K562 (cell line): ENCODE results near the gene ZFHX2. TPM values are rescaled to one million over a fixed set of nuclear protein-coding genes. Genes with fewer than 3 reads are reported as not detected.

ENCODE experiments used
- FOSL1 ChIP-seq: fragments of 200-800 bp; sonication (Bioruptor generic); conservative IDR thresholded peaks from 2 replicates; pipeline ENCODE4 v1.6.1; 2016; ENCODE audit warnings: missing genetic modification characterization, missing compliant biosample characterization
- FOXK1 ChIP-seq: sonication (generic); formaldehyde crosslinking; IDR thresholded peaks from 2 replicates; pipeline ENCODE4 v1.8.0; 2022; ENCODE audit warnings: missing genetic modification reagents, mild to moderate bottlenecking, borderline replicate concordance
- HBP1 ChIP-seq: fragments of 450-650 bp; formaldehyde crosslinking; IDR thresholded peaks from 2 replicates; pipeline ENCODE4 v1.4.0; 2022; ENCODE audit warnings: missing genetic modification characterization
- HSF4 ChIP-seq: fragments of 250-450 bp; sonication (Bioruptor Pico); IDR thresholded peaks from 2 replicates; pipeline ENCODE4 v2.1.2; 2022; ENCODE audit warnings: mild to moderate bottlenecking, moderate library complexity, borderline replicate concordance
- MCM5 ChIP-seq: fragments of 450-650 bp; IDR thresholded peaks from 2 replicates; pipeline ENCODE4 v1.6.1; 2016; ENCODE audit warnings: low read depth
- MEF2D ChIP-seq: conservative IDR thresholded peaks from 2 replicates; pipeline ENCODE4 v1.6.1; 2016; ENCODE audit warnings: low read depth, missing genetic modification characterization, missing compliant biosample characterization
- NCOA4 ChIP-seq: fragments of 450-650 bp; IDR thresholded peaks from 2 replicates; pipeline ENCODE4 v1.6.1; 2018; ENCODE audit warnings: mild to moderate bottlenecking; ENCODE audit not compliant: partially characterized antibody
- POU5F1 ChIP-seq: fragments of 150-350 bp; IDR thresholded peaks from 2 replicates; pipeline ENCODE4 v1.6.1; 2014; ENCODE audit warnings: borderline replicate concordance, low read length, low read depth, mild to moderate bottlenecking; ENCODE audit not compliant: partially characterized antibody
- THAP12 ChIP-seq: fragments of 250-450 bp; sonication (Bioruptor Pico); IDR thresholded peaks from 2 replicates; pipeline ENCODE4 v1.9.0; 2021; ENCODE audit warnings: mild to moderate bottlenecking, inconsistent platforms
- polyA plus RNA-seq, 8 experiments: library from polyadenylated mRNA; depleted of rRNA in 4 of 8; stranded (reverse) in 5 of 8; unstranded in 3 of 8; fragments of >200 nt; fragmentation: Nextera tagmentation in 2 of 8; fragmentation: Illumina TruSeq in 1 of 8; extraction: Ambion mirVana in 2 of 8; extraction: Trizol in 1 of 8; gene quantifications; 2 replicates each; pipeline versions ENCODE4 v1.2.1 to v1.2.3, GENCODE V29; 2011 to 2014; ENCODE audit warnings: inconsistent platforms in 1 of 8, missing spikeins in 1 of 8
- total RNA-seq, 7 experiments: library from RNA; depleted of rRNA in 6 of 7; stranded (reverse); fragments of >200 nt in 6 of 7; fragmentation: Illumina TruSeq in 2 of 7; extraction: Trizol in 2 of 7; gene quantifications; 2 replicates each; pipeline versions ENCODE4 v1.2.1 to v1.2.3, GENCODE V29; 2011 to 2021; ENCODE audit warnings: low replicate concordance in 1 of 7
- TF ChIP-seq, protein P1 (sequence below): fragments of 250-450 bp; sonication (Bioruptor Pico); IDR thresholded peaks from 2 replicates; pipeline ENCODE4 v1.4.0; 2020; ENCODE audit warnings: borderline replicate concordance
- TF ChIP-seq, protein P2 (sequence below): IDR thresholded peaks from 2 replicates; pipeline ENCODE4 v1.6.1; 2012; ENCODE audit warnings: low read depth, low read length, improper control_type of control experiment, borderline replicate concordance
- TF ChIP-seq, protein P3 (sequence below): sonication (generic); formaldehyde crosslinking; IDR thresholded peaks from 2 replicates; pipeline ENCODE4 v1.8.1; 2023; ENCODE audit warnings: missing genetic modification reagents, mild to moderate bottlenecking, borderline replicate concordance

ZFHX2 gene
- total and polyA plus RNA-seq, 9 of the 15 experiments (the other 6 are each of a cell fraction or from before 2014, with no cell fraction given), result 0.06 to 0.11 (median 0.11) TPM; not detected in 4

DNA sequence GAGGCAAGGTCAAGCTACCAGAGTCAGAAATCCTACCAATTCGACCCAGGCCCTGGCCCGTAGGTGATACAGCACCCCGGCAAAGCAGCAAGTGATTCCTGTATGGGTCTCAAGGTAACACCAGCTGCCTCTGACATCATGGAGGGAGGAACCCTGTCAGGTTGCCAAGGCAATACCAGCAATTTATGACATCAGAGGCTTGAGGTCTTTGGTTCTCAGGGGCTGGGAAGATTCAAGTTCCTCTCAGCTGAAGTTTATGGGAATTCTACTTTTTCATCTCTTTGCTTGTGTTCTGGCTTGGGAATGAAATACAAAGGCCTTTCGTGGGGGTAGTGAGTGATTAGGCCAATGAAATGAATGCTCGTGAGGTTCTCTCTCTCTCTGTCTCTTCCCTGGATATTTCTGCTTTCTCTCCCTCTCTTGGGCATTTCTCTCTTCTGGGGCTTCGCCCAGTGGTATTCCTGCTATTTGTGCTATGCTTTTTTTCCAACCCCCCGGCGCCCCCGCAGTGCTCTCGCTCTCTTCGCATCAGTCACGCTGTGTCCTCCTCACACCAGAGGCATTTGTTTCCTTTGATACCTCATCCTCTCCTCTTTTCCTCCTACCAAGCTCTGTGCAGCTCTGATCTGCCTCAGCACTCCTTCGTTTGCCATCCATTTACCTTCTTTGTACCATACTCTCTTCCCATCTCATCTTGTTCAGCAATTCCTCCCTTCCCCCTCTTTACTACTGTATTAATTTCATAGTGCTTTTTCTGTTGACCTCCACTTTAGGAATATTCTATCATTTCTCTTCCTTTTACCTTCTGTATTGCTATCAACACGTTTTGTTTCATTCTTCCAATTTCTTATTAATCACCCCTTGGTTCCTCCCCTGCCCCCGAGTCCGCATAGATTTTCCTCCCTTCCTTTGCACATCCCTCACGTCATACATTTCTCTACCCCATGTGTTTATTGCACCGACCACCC is 2.9 kb downstream of the ZFHX2 start (continued):
- TF ChIP-seq, protein P1, sequence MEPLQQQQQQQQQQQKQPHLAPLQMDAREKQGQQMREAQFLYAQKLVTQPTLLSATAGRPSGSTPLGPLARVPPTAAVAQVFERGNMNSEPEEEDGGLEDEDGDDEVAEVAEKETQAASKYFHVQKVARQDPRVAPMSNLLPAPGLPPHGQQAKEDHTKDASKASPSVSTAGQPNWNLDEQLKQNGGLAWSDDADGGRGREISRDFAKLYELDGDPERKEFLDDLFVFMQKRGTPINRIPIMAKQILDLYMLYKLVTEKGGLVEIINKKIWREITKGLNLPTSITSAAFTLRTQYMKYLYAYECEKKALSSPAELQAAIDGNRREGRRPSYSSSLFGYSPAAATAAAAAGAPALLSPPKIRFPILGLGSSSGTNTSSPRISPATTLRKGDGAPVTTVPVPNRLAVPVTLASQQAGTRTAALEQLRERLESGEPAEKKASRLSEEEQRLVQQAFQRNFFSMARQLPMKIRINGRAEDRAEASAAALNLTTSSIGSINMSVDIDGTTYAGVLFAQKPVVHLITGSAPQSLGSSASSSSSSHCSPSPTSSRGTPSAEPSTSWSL, result no peak
- TF ChIP-seq FOSL1 (tag) (no peak), FOXK1 (CRISPR knock-in tag) (no peak), POU5F1 (no peak), NCOA4 (no peak), MCM5 (no peak), HSF4 (CRISPR knock-in tag) (no peak), THAP12 (CRISPR knock-in tag) (no peak), MEF2D (tag) (no peak), HBP1 (no peak)
- TF ChIP-seq, protein P2, sequence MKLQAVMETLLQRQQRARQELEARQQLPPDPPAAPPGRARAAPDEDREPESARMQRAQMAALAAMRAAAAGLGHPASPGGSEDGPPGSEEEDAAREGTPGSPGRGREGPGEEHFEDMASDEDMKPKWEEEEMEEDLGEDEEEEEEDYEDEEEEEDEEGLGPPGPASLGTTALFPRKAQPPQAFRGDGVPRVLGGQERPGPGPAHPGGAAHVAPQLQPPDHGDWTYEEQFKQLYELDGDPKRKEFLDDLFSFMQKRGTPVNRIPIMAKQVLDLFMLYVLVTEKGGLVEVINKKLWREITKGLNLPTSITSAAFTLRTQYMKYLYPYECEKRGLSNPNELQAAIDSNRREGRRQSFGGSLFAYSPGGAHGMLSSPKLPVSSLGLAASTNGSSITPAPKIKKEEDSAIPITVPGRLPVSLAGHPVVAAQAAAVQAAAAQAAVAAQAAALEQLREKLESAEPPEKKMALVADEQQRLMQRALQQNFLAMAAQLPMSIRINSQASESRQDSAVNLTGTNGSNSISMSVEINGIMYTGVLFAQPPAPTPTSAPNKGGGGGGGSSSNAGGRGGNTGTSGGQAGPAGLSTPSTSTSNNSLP, result no peak
- TF ChIP-seq, protein P3, sequence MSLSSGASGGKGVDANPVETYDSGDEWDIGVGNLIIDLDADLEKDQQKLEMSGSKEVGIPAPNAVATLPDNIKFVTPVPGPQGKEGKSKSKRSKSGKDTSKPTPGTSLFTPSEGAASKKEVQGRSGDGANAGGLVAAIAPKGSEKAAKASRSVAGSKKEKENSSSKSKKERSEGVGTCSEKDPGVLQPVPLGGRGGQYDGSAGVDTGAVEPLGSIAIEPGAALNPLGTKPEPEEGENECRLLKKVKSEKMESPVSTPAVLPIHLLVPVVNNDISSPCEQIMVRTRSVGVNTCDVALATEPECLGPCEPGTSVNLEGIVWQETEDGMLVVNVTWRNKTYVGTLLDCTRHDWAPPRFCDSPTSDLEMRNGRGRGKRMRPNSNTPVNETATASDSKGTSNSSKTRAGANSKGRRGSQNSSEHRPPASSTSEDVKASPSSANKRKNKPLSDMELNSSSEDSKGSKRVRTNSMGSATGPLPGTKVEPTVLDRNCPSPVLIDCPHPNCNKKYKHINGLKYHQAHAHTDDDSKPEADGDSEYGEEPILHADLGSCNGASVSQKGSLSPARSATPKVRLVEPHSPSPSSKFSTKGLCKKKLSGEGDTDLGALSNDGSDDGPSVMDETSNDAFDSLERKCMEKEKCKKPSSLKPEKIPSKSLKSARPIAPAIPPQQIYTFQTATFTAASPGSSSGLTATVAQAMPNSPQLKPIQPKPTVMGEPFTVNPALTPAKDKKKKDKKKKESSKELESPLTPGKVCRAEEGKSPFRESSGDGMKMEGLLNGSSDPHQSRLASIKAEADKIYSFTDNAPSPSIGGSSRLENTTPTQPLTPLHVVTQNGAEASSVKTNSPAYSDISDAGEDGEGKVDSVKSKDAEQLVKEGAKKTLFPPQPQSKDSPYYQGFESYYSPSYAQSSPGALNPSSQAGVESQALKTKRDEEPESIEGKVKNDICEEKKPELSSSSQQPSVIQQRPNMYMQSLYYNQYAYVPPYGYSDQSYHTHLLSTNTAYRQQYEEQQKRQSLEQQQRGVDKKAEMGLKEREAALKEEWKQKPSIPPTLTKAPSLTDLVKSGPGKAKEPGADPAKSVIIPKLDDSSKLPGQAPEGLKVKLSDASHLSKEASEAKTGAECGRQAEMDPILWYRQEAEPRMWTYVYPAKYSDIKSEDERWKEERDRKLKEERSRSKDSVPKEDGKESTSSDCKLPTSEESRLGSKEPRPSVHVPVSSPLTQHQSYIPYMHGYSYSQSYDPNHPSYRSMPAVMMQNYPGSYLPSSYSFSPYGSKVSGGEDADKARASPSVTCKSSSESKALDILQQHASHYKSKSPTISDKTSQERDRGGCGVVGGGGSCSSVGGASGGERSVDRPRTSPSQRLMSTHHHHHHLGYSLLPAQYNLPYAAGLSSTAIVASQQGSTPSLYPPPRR, result no peak
